ENCODE data around the gene GPC3.

DNA sequence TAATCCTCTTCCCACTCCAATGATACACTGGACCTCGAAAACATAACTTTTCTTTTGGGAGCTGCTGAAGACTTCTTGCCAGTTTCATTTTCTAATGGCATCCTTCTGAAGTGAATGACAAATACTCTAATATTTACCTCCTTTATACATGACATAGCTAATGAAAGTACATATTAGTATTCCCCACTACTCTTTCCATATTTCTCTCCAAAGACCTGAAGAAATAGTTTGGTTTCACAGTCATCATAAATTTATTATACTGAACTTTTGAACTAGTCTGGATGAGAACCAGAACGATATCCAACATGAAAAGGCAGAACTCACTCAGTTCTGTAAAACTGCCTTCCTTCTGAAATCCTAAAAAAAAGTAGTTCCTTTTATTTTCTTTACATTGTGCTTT is 139.1 kb downstream of the GPC3 start:
- TF ChIP-seq YY1 (IDR thresholded peaks at IDR 0.05; ENCODE audit: insufficient read depth, insufficient read length) (no peak), SUZ12 (IDR thresholded peaks at IDR 0.05; ENCODE audit: extremely low read depth, insufficient read depth, insufficient read length) (no peak)
